Measurements from ENCODE around the gene ELFN2. TPM values are rescaled to one million over a fixed set of nuclear protein-coding genes. Genes with fewer than 3 reads are reported as not detected.
A peak's percentile ranks its signal among the peaks of the same experiment; 100 is the strongest.

Gene ELFN2
- polyA plus RNA-seq, 1 donor from 2014 or later, result 4.4 TPM

DNA sequence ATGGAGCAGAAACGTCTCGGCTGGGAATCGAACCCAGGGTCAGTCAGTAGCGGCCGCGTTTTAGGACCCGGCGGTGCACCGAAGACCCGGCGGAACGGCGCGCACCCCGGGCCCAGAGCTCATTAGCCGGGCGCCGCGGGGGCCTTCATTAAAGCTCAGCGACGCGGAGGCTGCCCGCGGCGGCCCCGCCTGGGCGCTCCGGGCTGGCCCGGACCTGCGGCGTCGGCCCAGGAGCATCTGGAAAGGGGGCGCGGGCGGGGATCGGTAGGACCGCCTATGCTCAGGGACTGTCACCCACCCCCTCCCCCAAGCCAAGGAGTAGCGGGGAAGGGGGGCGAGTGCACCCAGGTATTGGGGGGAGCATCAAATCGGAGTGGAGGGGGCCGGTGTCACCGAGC lies 92.8 kb downstream of the ELFN2 start:
- Histone ChIP-seq H3K4me3 (ENCODE audit: low read length) (peak overlapping the region; percentile 23), H3F3A (ENCODE audit: insufficient read depth, low read length, poor library complexity, severe bottlenecking) (no peaks in the 10 kb centered on the region)

DNA sequence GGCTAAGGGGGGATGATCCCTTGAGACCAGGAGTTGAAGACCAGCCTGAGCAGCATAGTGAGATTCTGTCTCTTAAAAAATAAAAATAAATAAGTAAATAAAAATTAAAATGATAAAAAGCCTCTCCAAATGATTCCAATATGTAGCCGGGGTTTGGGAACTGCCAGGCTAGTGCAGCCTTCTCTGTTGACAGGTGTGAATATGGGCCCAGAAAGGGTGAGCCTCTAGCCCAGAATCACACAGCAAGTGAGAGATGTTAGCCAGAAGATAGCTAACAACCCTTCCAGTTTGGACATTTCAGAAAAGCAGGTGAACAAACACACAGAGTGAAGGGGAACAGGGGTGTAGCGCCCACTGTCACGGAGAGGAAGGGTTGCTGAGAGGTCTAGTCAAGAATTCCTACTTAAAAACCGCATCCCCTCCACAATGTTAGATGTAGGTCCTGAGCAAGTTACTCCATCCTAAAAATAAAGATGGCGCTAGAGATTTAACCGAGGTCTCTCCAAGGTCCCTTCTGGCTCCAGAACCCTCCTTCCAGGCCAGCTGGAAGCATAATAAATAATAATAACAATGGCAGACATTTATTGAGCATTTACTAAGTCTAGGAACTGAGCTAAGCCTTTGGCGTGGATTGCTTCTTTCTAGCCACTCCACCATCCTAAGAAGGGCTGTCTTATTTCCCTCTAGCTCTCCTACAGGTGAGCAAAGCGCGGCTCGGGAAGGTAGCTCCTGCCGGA lies 93.4 kb downstream of the ELFN2 start:
- H3K4me2 ChIP-seq (ENCODE audit: low read length), result no peak overlapping the region
- H3K79me2 ChIP-seq (replicated peaks; ENCODE audit: insufficient read depth, low read length), result no peaks in the 10 kb centered on the region
- no peaks in the 10 kb centered on the region for H3K36me3 ChIP-seq (ENCODE audit: insufficient read depth, low read length)
- no peaks in the 10 kb centered on the region for H3K9me3 ChIP-seq (ENCODE audit: low read length)
- H3K4me3 ChIP-seq (ENCODE audit: low read length), result peak overlapping the region; percentile 23
- H2AFZ ChIP-seq (ENCODE audit: low read depth, low read length), result no peak overlapping the region
- H3K27ac ChIP-seq (ENCODE audit: low read length), result no peak overlapping the region
- no peaks in the 10 kb centered on the region for H4K20me1 ChIP-seq (ENCODE audit: insufficient read depth)
- H3K9me2 ChIP-seq (ENCODE audit: insufficient read depth, low read length), result no peaks in the 10 kb centered on the region
- H3F3A ChIP-seq (ENCODE audit: insufficient read depth, low read length, poor library complexity, severe bottlenecking), result no peaks in the 10 kb centered on the region
- no peak for TF ChIP-seq EP300 (conservative IDR thresholded peaks at IDR 0.05; ENCODE audit: poor library complexity, severe bottlenecking)
- TF ChIP-seq TAF1 (IDR thresholded peaks at IDR 0.05; ENCODE audit: low read depth), result no peak
- TF ChIP-seq SMC3 (conservative IDR thresholded peaks at IDR 0.05; ENCODE audit: poor library complexity), result no peak
- no peak for TF ChIP-seq MXI1 (conservative IDR thresholded peaks at IDR 0.05; ENCODE audit: poor library complexity, severe bottlenecking)
- no peak for TF ChIP-seq RAD21 (conservative IDR thresholded peaks at IDR 0.05)
- no peak for TF ChIP-seq POLR2AphosphoS5 (IDR thresholded peaks at IDR 0.05)
- TF ChIP-seq, protein P1, sequence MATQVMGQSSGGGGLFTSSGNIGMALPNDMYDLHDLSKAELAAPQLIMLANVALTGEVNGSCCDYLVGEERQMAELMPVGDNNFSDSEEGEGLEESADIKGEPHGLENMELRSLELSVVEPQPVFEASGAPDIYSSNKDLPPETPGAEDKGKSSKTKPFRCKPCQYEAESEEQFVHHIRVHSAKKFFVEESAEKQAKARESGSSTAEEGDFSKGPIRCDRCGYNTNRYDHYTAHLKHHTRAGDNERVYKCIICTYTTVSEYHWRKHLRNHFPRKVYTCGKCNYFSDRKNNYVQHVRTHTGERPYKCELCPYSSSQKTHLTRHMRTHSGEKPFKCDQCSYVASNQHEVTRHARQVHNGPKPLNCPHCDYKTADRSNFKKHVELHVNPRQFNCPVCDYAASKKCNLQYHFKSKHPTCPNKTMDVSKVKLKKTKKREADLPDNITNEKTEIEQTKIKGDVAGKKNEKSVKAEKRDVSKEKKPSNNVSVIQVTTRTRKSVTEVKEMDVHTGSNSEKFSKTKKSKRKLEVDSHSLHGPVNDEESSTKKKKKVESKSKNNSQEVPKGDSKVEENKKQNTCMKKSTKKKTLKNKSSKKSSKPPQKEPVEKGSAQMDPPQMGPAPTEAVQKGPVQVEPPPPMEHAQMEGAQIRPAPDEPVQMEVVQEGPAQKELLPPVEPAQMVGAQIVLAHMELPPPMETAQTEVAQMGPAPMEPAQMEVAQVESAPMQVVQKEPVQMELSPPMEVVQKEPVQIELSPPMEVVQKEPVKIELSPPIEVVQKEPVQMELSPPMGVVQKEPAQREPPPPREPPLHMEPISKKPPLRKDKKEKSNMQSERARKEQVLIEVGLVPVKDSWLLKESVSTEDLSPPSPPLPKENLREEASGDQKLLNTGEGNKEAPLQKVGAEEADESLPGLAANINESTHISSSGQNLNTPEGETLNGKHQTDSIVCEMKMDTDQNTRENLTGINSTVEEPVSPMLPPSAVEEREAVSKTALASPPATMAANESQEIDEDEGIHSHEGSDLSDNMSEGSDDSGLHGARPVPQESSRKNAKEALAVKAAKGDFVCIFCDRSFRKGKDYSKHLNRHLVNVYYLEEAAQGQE (IDR thresholded peaks at IDR 0.05; ENCODE audit: borderline replicate concordance), result no peak
- TF ChIP-seq EZH2 (IDR thresholded peaks at IDR 0.05; ENCODE audit: borderline replicate concordance, insufficient read depth, low read length, poor library complexity, severe bottlenecking), result no peak
- TF ChIP-seq, protein P2, sequence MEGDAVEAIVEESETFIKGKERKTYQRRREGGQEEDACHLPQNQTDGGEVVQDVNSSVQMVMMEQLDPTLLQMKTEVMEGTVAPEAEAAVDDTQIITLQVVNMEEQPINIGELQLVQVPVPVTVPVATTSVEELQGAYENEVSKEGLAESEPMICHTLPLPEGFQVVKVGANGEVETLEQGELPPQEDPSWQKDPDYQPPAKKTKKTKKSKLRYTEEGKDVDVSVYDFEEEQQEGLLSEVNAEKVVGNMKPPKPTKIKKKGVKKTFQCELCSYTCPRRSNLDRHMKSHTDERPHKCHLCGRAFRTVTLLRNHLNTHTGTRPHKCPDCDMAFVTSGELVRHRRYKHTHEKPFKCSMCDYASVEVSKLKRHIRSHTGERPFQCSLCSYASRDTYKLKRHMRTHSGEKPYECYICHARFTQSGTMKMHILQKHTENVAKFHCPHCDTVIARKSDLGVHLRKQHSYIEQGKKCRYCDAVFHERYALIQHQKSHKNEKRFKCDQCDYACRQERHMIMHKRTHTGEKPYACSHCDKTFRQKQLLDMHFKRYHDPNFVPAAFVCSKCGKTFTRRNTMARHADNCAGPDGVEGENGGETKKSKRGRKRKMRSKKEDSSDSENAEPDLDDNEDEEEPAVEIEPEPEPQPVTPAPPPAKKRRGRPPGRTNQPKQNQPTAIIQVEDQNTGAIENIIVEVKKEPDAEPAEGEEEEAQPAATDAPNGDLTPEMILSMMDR (IDR thresholded peaks at IDR 0.05; ENCODE audit: poor library complexity, severe bottlenecking), result no peak
- no peak overlapping the region for H3K9ac ChIP-seq (ENCODE audit: low read length)
- H3K27me3 ChIP-seq (ENCODE audit: insufficient read depth, low read depth, low read length), result peaks cover 46% of the 10 kb centered on the region

More for the DNA sequence above, 92.8 kb downstream of the ELFN2 start:
- H3K4me2 ChIP-seq (ENCODE audit: low read length), result no peak overlapping the region
- TF ChIP-seq, protein P2 (IDR thresholded peaks at IDR 0.05; ENCODE audit: poor library complexity, severe bottlenecking), result no peak
- TF ChIP-seq TAF1 (IDR thresholded peaks at IDR 0.05; ENCODE audit: low read depth), result no peak
- no peak for TF ChIP-seq EZH2 (IDR thresholded peaks at IDR 0.05; ENCODE audit: borderline replicate concordance, insufficient read depth, low read length, poor library complexity, severe bottlenecking)
- no peak for TF ChIP-seq RAD21 (conservative IDR thresholded peaks at IDR 0.05)
- TF ChIP-seq MXI1 (conservative IDR thresholded peaks at IDR 0.05; ENCODE audit: poor library complexity, severe bottlenecking), result no peak
- TF ChIP-seq, protein P1 (IDR thresholded peaks at IDR 0.05; ENCODE audit: borderline replicate concordance), result no peak
- TF ChIP-seq POLR2AphosphoS5 (IDR thresholded peaks at IDR 0.05), result no peak
- no peak for TF ChIP-seq SMC3 (conservative IDR thresholded peaks at IDR 0.05; ENCODE audit: poor library complexity)
- no peak for TF ChIP-seq EP300 (conservative IDR thresholded peaks at IDR 0.05; ENCODE audit: poor library complexity, severe bottlenecking)
- no peaks in the 10 kb centered on the region for H3K36me3 ChIP-seq (ENCODE audit: insufficient read depth, low read length)
- H4K20me1 ChIP-seq (ENCODE audit: insufficient read depth), result no peaks in the 10 kb centered on the region
- no peaks in the 10 kb centered on the region for H3K9me2 ChIP-seq (ENCODE audit: insufficient read depth, low read length)
- H3K9me3 ChIP-seq (ENCODE audit: low read length), result no peaks in the 10 kb centered on the region
- H3K27ac ChIP-seq (ENCODE audit: low read length), result no peak overlapping the region
- H3K79me2 ChIP-seq (replicated peaks; ENCODE audit: insufficient read depth, low read length), result no peaks in the 10 kb centered on the region
- H2AFZ ChIP-seq (ENCODE audit: low read depth, low read length), result no peak overlapping the region
- no peak overlapping the region for H3K9ac ChIP-seq (ENCODE audit: low read length)
- peaks cover 46% of the 10 kb centered on the region for H3K27me3 ChIP-seq (ENCODE audit: insufficient read depth, low read depth, low read length)

Data from neural cell (in vitro differentiated cells).